Right ventricle myocardium superior (tissue), 1 donor: ENCODE measurements around the gene ZNF57. TPM values are rescaled to one million over a fixed set of nuclear protein-coding genes. Genes with fewer than 3 reads are reported as not detected.
"Not testable (repeated sequence)": the region's sequence is repeated elsewhere in the genome, so short reads cannot be mapped to it uniquely, and the experiment has no call there.

ENCODE experiments used
- ATAC-seq: fragments of 200-7000 bp; cut with Tn5 transposase; one replicate; pipeline ENCODE4 v1.9.1; 2020; ENCODE audit warnings: mild to moderate bottlenecking; ENCODE audit not compliant: poor library complexity
- DNase-seq: peaks from one replicate; pipeline ENCODE4 v3.0.0-alpha.2; 2020
- intact Hi-C: fragments of 100-400 bp; cut with DNase I; formaldehyde crosslinking; loops from one replicate; pipeline ENCODE4 v1.11.2; 2022
- total RNA-seq: library from RNA; stranded (reverse); fragmentation: NEBNext Ultra II Directional; extraction: Animal tissue kit (Norgen Biotek cat#: 25700); gene quantifications from one replicate; pipeline ENCODE4 v1.2.1, GENCODE V29; 2021
- donor health status: DM: no; HTN: yes; CAD: no; lungs with severe emphysema.

ZNF57 gene
- total RNA-seq, 1 donor from 2014 or later, result 3.5 TPM

DNA sequence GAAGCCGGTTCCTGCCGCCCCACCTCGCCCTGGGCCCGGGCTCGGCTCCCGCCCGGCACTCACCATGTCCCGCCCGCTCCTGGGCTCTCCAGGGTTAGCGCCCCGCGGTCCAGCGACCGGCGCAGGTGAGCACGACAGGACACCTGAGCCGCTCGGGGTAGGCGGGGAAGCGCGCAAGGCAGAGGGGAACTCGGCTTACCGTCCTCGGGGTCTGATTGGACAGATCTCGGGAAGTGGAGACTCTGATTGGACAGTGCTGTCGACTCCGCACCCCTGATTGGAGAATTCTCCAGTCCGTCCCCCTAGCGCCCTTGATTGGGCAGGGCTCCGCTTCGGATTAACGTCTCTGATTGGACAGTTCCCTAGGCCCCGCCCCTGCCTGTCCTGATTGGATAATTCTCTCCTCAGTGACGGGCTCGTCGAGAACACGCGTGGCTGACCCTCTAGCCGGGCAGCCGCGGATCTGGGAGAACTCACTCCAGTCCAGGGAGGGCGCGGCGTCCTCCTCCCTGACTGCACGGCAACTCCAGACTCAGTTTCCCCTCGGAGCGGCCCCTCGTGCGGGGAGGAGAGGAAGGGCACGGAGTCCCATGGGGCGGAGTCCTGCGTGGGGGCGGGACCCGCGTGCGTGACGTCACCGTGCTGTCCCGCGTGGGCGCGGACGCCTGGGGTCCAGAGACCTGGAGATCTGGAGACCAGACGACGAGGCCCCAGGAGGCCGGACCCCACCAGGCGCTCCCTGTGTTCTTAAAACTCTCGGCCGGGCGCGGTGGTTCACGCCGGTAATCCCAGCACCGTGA is 44.2 kb downstream of the ZNF57 start, which contains the start of gene ZNF77:
TSS of gene ZNF77 (minus strand) at position 197 of the 800 bp plus-strand sequence. CDS start at position 66, 131 bp downstream.
- peak; percentile 99 for DNase-seq
- peak; percentile 97 for ATAC-seq
- intact Hi-C loops, result loop anchor here (10.0 kb wide), 1 partner anchor 60 kb away; no protein-coding TSS in a partner anchor

DNA sequence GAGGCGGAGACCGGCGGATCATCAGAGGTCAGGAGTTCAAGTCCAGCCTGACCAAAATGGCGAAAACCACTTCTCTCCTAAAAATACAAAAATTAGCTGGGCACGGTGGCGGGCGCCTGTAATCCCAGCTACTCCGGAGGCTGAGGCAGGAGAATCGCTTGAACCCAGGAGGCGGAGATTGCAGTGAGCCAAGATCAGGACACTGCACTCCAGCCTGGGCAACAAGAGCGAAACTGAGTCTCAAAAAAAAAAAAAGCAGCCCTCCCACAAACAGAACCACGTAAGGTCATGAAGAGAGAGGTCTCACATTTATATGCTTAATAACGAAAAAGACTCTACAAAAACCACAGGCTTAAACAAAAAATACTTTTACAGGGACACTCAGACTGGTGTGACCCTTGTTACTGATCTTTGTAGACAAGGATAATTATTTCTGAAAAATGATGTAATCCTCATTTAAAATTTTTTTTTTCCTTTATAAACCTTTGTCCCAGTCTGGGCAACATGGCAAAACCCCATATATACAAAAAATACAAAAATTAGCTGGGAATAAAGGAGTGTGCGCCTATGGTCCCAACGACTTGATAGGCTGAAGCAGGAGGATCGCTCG is 45.0 kb downstream of the ZNF57 start:
- DNase-seq (no peak), ATAC-seq (no peak)
- intact Hi-C loops, result loop anchor here (10.0 kb wide), 1 partner anchor 61 kb away; no protein-coding TSS in a partner anchor

DNA sequence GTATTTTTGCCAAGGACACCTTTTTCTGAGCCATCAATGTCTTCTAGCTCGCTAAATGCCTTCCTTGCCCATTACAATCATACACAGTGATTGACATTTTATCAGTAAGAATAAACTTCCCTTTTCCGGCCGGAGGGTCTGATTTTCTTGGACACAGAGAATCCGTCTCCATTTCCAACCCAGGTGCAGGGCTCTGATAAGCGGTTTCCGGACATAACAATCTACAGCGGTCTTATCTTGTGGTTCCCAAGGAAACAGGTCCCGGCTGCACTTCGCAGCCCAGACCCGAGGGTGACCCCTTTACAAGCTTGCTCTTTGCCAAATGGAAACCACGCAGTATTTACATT is 49.2 kb downstream of the ZNF57 start:
- intact Hi-C loops, result loop anchor here (5.0 to 10.0 kb wide), 2 partner anchors 65 to 212 kb away; no protein-coding TSS in a partner anchor
- peak; percentile 3 for ATAC-seq
- DNase-seq, result peak; percentile 53

DNA sequence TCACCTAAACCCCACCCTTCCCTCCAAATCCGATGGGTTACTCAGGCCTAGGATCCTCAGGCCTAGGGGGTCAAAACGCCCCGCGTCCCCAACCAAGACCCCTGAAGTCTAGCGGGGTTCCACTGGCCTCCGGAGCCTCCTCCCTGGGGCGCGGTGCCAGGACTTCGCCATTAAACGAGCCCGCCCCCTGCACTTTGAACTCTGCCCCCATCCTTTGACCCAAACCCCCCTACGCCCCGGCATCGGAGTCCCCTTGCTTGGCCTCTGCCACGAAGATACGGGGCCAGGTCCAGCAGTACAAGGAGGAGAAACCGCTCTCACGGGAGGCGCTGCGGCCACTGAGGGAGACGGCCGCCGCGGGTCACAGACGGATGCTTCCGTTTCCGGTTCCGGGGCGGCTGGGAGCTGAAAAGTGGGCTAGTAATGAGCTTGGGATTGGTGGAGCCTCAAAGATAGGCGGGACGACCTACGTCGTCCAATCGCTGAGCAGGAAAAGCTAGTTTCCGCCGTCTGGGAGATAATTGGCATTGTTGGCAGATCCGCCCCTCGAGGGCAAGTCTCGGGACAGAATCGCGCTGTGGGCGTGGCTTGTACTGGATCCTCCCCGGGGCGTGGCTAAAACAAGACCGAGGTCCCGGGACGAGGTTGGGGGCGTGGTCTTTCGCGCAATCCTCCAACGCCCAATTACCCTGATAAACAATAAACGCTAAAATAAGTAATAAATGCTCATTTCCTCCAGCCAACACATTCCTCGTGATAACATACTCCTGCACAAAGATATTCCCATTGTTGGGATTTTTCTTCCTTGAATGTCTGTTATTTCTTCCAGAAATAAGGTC is 49.8 kb downstream of the ZNF57 start:
- intact Hi-C loops, result loop anchor here (5.0 kb wide), 1 partner anchor 212 kb away; no protein-coding TSS in a partner anchor
- DNase-seq, result peak; percentile 100
- peak; percentile 98 for ATAC-seq

DNA sequence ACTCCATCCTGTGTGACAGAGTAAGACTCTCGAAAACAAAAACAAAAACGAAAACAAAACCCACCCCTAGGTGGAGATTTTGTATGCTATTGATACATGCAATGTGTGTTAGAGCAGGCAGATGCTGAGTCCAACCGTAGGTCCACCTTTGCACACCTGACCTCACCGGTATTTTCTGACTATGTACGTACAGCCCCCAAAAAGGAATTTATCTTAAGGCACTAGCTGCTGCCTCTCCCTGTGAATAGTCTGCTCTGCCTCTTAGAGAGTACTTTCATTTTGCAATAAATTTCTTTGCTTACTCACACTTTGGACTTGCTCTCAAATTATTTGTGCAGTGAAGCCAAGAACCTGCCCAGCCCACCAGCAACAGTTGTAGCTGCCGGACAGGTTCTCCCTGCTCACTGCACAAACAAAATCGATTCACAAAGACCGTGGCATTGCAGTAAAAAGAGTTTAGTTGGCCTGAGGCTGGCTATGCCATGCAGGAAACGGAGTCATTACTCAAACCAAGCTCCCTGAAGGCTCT is 52.3 kb downstream of the ZNF57 start:
- intact Hi-C loops, result loop anchor here (5.0 kb wide), 1 partner anchor 209 kb away; no protein-coding TSS in a partner anchor
- ATAC-seq, result no peak
- DNase-seq, result no peak

DNA sequence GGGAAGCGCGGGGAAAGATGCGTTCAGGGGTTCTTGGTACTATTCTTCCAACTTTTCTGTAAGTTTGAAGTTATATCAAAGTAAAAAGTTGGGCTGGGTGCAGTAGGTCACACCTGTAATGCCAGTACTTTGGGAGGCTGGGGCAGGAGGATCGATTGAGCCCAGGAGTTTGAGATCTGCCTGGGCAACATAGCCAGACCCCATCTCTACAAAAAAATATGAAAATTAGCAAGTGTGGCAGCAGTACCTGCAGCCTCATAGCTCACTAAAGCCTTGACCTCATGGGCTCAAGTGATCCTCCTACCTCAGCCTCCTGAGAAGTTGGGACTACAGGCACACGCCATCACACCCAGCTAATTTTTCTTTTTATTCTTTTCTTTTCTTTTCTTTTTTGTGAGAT is 56.4 kb downstream of the ZNF57 start:
- intact Hi-C loops, result no loop called here
- DNase-seq (no peak), ATAC-seq (no peak)

DNA sequence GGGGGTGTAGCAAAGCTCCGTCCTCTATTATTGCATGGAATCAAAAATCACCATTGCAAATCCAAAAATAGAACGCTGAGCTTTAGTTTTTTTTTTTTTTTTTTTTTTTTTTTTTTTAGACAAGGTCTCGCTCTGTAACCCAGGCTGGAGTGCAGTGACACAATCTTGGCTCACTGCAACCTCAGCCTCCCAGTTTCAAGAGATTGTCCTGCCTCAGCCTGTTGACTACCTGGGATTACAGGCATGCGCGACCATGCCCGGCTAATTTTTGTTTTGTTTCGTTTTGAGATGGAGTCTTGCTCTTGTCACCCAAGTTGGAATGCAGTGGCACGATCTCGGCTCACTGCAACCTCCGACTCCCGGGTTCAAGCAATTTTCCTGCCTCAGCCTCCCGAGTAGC is 59.4 kb downstream of the ZNF57 start:
- no peak for ATAC-seq
- DNase-seq, result peak; percentile 7
- intact Hi-C loops, result loop anchor here (10.0 kb wide), 1 partner anchor 145 kb away; no protein-coding TSS in a partner anchor

DNA sequence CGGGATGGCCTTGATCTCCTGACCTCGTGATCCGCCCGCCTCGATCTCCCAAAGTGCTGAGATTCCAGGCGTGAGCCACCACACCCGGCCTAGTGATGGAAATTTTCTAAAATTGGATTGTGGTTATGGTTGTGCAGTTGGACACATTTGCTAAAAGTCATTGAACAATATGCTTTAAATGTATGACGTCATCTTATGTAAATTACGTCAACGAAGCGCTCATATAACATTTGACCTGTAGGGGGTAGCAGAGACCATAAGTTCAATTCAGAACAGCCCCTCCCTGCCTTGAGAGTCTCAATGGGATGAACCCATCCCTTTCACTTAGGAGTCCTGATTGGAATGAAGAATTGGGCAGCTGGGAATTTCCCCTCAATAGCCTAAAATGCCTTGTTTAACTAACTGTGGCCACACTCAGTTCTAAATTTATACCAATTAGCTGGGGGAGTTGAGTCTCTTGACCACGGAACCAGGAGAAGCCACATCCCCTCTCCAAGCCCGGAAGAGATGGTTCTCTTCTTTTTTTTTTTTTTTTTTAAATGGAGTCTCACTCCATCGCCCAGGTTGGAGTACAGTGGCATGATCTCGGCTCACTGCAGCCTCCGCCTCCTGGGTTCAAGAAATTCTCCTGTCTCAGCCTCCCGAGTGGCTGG is 61.4 kb downstream of the ZNF57 start:
- DNase-seq, result no peak
- ATAC-seq, result peak; percentile 93
- intact Hi-C loops, result loop anchor here (10.0 kb wide), 1 partner anchor 143 kb away; no protein-coding TSS in a partner anchor

DNA sequence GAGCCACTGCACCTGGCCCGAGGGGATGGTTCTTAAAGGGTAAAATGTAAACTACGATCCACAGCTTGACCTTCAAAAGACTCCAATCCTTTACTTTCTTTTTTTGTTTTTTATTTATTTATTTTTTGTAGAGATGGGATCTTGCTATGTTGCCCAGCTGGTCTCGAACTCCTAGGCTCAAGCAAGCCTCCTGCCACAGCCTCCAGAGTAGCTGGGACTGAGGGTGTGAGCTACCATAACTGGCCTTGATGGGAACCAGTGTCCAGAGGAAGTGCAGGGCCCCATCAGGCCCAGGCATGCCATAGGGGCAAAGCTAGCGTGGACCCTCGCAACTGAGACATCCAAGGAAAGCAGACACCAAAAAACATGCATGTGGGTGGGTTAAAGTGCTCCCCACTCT is 62.4 kb downstream of the ZNF57 start:
- ATAC-seq, result no peak
- intact Hi-C loops, result loop anchor here (10.0 kb wide), 1 partner anchor 142 kb away; no protein-coding TSS in a partner anchor

DNA sequence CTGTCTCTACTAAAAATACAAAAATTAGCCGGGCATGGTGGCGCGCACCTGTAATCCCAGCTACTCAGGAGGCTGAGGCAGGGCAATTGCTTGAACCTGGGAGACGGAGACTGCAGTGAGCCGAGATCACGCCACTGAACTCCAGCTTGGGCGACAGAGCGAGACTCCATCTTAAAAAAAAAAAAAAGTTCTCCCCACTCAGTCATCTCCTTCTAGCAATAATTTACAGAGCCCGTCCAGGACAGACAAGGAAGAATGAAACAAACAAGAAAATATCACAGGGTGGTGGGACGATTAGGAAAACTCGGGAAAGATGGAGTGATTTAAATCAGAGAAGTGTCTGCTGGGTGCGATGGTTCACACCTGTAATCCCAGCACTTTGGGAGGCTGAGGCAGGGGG is 62.9 kb downstream of the ZNF57 start:
- intact Hi-C loops, result loop anchor here (10.0 kb wide), 1 partner anchor 141 kb away; no protein-coding TSS in a partner anchor
- not testable (repeated sequence) for DNase-seq, ATAC-seq

More for the DNA sequence above, 62.4 kb downstream of the ZNF57 start:
- DNase-seq, result no peak

DNA sequence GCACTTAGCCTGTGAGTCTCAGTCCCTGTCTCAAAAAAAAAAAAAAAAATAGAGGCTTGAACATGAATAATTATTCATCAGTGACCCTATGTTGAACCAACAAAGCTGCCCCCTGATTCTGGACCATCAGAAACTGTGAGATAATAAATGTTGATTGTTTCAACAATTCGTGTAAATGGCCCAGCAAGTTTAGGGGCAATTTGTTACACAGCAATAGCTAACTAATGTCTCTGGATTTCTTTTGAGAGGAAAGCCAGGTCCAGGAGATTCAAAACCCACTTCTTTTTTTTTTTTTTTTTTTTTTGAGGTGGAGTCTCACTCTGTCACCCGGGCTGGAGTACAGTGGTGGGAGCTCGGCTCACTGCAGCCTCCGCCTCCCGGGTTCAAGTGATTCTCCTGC is 64.1 kb downstream of the ZNF57 start:
- intact Hi-C loops, result loop anchor here (10.0 kb wide), 1 partner anchor 140 kb away; no protein-coding TSS in a partner anchor
- ATAC-seq (no peak), DNase-seq (no peak)

DNA sequence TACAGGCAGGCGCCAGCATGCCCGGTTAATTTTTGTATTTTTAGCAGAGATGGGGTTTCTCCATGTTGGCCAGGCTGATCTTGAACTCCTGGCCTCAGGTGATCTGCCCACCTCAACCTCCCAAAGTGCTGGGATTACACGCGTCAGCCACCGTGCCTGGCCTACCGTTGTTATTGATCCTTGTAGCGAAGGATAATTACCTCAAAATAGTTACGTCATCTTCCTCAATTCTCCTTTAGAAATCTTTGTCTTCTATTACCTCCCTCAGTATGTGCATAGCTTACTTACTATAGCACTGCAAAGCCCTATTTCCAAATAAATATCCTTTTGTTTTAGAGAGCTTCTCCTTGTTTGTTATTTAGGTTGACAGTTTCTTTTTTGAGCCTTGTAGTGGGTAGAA is 67.2 kb downstream of the ZNF57 start:
- intact Hi-C loops, result loop anchor here (10.0 kb wide), 1 partner anchor 137 kb away; no protein-coding TSS in a partner anchor
- ATAC-seq, result no peak
- no peak for DNase-seq

Other genes starting within 250 kb of the ZNF57 start
- gene GNG7, start 198.2 kb upstream of the ZNF57 start, total RNA-seq, result 35.2 TPM
- gene DIRAS1, start 179.6 kb upstream of the ZNF57 start, total RNA-seq, result 216 TPM
- 20.2 TPM for gene SLC39A3, start 160.9 kb upstream of the ZNF57 start, total RNA-seq
- gene SGTA, start 117.7 kb upstream of the ZNF57 start, total RNA-seq, result 56.6 TPM
- gene THOP1, start 115.4 kb upstream of the ZNF57 start, total RNA-seq, result 52.6 TPM
- 4.3 TPM for gene ZNF554, start 81.1 kb upstream of the ZNF57 start, total RNA-seq
- gene ZNF555, start 59.5 kb upstream of the ZNF57 start, total RNA-seq, result 7.7 TPM
- not detected for gene ZNF556, start 33.6 kb upstream of the ZNF57 start, total RNA-seq
- gene ZNF77, start 44.0 kb downstream of the ZNF57 start, total RNA-seq, result 2.1 TPM
- 0.70 TPM for gene TLE6, start 76.6 kb downstream of the ZNF57 start, total RNA-seq
- 55.7 TPM for gene TLE2, start 128.4 kb downstream of the ZNF57 start, total RNA-seq
- 760 TPM for gene TLE5, start 161.6 kb downstream of the ZNF57 start, total RNA-seq
- gene GNA11, start 193.4 kb downstream of the ZNF57 start, total RNA-seq, result 61.3 TPM
- 2.8 TPM for gene GNA15, start 235.1 kb downstream of the ZNF57 start, total RNA-seq